Left ventricle myocardium superior (tissue), 1 donor: ENCODE measurements around the gene PRLH. TPM values are rescaled to one million over a fixed set of nuclear protein-coding genes. Genes with fewer than 3 reads are reported as not detected.

Source experiments
- ATAC-seq: fragments of 200-7000 bp; cut with Tn5 transposase; one replicate; pipeline ENCODE4 v1.9.1; 2020; ENCODE audit warnings: mild to moderate bottlenecking, moderate library complexity
- DNase-seq: peaks from one replicate; pipeline ENCODE4 v3.0.0-alpha.2; 2020
- intact Hi-C: fragments of 100-400 bp; cut with micrococcal nuclease; formaldehyde crosslinking; loops from one replicate; pipeline ENCODE4 v1.11.0; 2022
- long read RNA-seq: library from polyadenylated mRNA; unstranded; transcript quantifications from one replicate; pipeline ENCODE4 v2.0.0, GENCODE V29; 2021
- total RNA-seq: library from RNA; stranded (reverse); fragmentation: NEBNext Ultra II Directional; extraction: Animal tissue kit (Norgen Biotek cat#: 25700); gene quantifications from one replicate; pipeline ENCODE4 v1.2.1, GENCODE V29; 2021
- donor health status: DM: no; HTN: yes; CAD: no; lungs with severe emphysema.

The PRLH gene
- not detected for total RNA-seq
- long read RNA-seq, result 0 reads

- intact Hi-C loops, result no loop called here
- DNase-seq, result no peak
- ATAC-seq, result no peak
These were observed at the start of gene PRLH for GRCh38 chr2:237566401-237567235. Gene PRLH (plus strand): TSS chr2:237566574. CDS start chr2:237566574, 0 bp downstream.

- ATAC-seq (no peak), DNase-seq (no peak)
- intact Hi-C loops, result loop anchor here (10.0 kb wide), 1 partner anchor 58 kb away; no protein-coding TSS in a partner anchor
These were observed 49.2 kb upstream of the PRLH start for GRCh38 chr2:237517163-237517562.

GRCh38 chr2:237517990-237518389 lies 48.4 kb upstream of the PRLH start:
- ATAC-seq (no peak), DNase-seq (no peak)
- intact Hi-C loops, result loop anchor here (10.0 kb wide), 1 partner anchor 57 kb away; no protein-coding TSS in a partner anchor

GRCh38 chr2:237519506-237520245 lies 46.7 kb upstream of the PRLH start:
- ATAC-seq (no peak), DNase-seq (no peak)
- intact Hi-C loops, result loop anchor here (10.0 kb wide), 1 partner anchor 55 kb away; no protein-coding TSS in a partner anchor

GRCh38 chr2:237520290-237520689 lies 46.1 kb upstream of the PRLH start:
- intact Hi-C loops, result no loop called here
- ATAC-seq, result no peak
- no peak for DNase-seq

- DNase-seq, result no peak
- intact Hi-C loops, result no loop called here
- ATAC-seq, result no peak
These were observed 41.7 kb upstream of the PRLH start for GRCh38 chr2:237524631-237525030.

GRCh38 chr2:237525559-237526157 lies 40.7 kb upstream of the PRLH start:
- DNase-seq (no peak), ATAC-seq (no peak)
- intact Hi-C loops, result no loop called here

- intact Hi-C loops, result no loop called here
- ATAC-seq (no peak), DNase-seq (no peak)
These were observed 39.1 kb upstream of the PRLH start for GRCh38 chr2:237527233-237527632.

- no peak for DNase-seq
- intact Hi-C loops, result no loop called here
- no peak for ATAC-seq
These were observed 38.6 kb upstream of the PRLH start for GRCh38 chr2:237527766-237528165.

GRCh38 chr2:237529452-237530402 lies 36.6 kb upstream of the PRLH start:
- ATAC-seq, result no peak
- no peak for DNase-seq
- intact Hi-C loops, result no loop called here

- DNase-seq (no peak), ATAC-seq (no peak)
- intact Hi-C loops, result no loop called here
These were observed 35.6 kb upstream of the PRLH start for GRCh38 chr2:237530472-237531433.

GRCh38 chr2:237532160-237532559 lies 34.2 kb upstream of the PRLH start:
- intact Hi-C loops, result no loop called here
- no peak for ATAC-seq
- no peak for DNase-seq

GRCh38 chr2:237533668-237534161 lies 32.7 kb upstream of the PRLH start:
- intact Hi-C loops, result no loop called here
- ATAC-seq (no peak), DNase-seq (no peak)

GRCh38 chr2:237534380-237534779 lies 32.0 kb upstream of the PRLH start:
- DNase-seq (no peak), ATAC-seq (no peak)
- intact Hi-C loops, result no loop called here

GRCh38 chr2:237535385-237536082 lies 30.8 kb upstream of the PRLH start:
- intact Hi-C loops, result no loop called here
- ATAC-seq (no peak), DNase-seq (no peak)

GRCh38 chr2:237536083-237536415 lies 30.3 kb upstream of the PRLH start:
- intact Hi-C loops, result no loop called here

GRCh38 chr2:237536617-237537016 lies 29.8 kb upstream of the PRLH start:
- no peak for ATAC-seq
- intact Hi-C loops, result no loop called here

More at GRCh38 chr2:237536083-237536415, 30.3 kb upstream of the PRLH start:
- ATAC-seq (no peak), DNase-seq (no peak)

More at GRCh38 chr2:237536617-237537016, 29.8 kb upstream of the PRLH start:
- no peak for DNase-seq
